HG03565 (cell line): ENCODE measurements around the gene SPRY2.

Source experiments
- ATAC-seq: cut with Tn5 transposase; IDR thresholded peaks from one replicate; pipeline ENCODE4 v1.9.1; 2021; ENCODE audit warnings: mild to moderate bottlenecking, moderate library complexity; ENCODE audit not compliant: unreplicated experiment

SPRY2 gene

DNA sequence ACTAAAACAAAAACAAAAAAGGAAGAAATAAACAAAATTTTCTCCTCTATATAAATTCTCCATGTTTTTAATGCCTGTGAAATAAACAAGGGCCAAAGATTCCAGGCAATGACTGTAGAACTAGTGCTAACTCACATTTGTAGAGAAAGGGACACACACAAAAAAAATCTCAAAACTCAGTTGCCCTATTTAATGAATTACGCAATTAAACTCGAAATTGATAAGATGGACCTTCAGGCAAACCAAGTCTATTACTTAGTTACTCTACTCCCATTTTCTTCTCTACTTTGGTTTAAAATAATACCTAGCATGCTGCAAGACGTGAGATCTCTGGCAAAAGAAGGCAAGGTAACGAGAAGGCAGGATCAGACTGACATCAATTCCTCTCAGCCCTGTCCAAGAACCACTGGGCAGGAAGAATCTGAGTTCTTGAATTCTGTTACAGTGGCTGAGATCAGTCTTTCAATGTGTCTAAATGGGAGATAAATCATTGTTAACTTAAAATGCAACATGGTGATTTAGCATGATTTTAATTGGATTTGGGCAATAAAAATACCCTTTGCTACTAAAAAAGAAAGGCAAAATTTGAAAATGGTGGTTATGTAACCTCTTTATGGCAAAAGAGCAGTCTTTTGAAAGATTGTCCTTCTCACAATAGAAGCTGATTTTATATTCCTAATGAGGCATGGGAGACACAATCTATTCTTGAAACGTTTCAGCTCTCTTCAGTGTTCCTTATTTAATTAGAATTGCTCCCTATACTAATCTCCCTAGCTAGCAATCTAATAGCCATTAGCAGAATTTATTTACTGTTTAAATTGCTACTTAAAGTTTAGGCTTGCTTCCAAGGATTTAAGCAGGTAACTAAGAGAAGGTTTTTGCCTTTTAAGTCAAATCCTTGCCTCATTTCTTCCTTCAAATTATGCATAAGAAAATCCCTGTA, 25.9 kb downstream of the SPRY2 start:
- ATAC-seq, result no peak

DNA sequence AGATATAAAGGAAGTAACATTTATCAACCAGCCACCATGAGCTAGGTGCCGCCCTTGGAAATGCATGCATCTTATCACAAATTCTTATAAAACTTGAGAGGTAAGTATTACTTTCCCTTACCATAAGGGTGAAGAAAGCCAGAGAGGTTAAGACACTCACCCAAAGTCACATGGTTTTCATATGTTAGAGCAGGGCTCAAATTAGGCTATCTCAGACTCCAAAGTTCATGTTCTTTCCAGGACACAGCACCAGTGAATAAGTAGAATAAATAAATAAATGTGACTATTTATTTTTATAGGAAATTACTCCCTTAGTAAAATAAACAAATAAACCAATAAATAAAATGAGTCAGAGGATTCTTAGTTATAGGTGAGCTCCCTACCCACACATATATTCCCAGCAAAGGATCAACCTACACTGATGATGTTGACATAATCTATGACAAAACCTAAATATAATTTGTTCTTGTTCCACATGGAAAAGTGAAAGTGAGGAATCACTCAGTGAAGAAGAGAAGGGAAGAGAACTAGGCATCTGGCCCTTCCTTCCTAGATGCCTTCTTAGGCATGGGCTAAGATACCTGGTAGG, 27.2 kb downstream of the SPRY2 start:
- ATAC-seq, result no peak

DNA sequence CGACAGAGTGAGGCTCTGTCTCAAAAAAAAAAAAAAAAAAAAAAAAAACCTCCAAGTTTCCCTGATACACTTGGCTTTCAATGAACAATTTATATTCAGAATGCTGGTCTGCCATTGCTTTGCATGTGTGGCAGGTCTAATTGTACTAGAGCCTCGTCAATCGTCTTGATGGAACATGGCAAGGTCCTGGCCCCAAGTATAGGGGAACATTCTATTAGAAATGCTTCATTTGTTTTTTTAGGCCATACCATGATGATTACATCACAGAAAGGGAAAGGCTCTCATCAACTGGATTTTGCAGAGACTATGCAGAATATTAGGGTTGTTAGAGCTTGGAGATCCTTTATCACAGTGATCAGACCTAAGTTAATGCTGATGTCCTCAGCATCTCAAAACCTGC, 28.0 kb downstream of the SPRY2 start:
- no peak for ATAC-seq

DNA sequence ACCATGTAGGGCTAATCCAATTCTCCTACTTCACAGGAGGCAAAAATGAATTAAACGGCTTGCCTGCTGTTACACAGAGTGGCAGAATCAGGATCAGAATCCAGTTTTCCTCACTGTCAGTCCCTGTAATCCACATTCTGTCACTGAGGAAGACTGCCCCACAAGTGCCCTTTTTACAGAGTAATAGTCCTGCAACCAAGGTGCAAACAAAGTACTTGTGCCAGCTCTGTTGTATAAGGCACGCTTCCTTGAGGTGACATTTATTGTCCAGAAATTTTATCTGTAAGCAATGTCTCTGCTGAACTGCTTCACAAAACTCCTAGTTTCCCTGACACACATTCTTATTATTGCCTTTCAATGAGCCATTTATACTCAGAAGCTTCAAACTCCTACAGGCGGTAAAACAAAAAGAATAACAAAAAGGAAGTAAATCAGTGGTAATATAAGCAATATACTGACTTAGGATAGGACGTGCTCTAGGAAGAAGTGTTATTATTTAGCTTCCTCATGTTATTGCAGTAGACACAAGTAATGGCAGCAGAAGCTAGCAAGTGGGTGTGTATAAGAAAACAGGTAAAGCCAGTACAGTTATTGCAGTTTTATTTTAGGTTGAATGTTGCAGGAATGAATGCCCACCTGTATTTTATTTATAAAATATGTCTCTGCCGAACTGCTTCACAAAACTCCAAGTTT, 28.8 kb downstream of the SPRY2 start:
- ATAC-seq, result no peak

DNA sequence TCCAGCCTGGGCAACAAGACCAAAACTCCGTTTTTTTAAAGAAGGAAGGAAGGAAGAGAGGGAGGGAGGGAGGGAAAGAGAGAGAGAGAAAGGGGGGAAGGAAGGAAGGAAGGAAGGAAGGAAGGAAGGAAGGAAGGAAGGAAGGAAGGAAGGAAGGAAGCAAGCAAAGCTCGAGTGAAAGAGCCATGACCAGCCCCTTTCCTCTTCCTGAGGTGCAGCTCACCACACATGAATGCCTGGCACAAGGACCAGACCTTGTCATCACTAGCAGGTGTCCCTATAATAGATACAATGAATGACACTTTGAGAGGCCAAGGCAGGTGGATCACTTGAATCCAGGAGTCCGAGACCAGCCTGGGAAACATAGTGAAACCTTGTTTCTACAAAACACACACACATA, 31.0 kb downstream of the SPRY2 start:
- no peak for ATAC-seq

DNA sequence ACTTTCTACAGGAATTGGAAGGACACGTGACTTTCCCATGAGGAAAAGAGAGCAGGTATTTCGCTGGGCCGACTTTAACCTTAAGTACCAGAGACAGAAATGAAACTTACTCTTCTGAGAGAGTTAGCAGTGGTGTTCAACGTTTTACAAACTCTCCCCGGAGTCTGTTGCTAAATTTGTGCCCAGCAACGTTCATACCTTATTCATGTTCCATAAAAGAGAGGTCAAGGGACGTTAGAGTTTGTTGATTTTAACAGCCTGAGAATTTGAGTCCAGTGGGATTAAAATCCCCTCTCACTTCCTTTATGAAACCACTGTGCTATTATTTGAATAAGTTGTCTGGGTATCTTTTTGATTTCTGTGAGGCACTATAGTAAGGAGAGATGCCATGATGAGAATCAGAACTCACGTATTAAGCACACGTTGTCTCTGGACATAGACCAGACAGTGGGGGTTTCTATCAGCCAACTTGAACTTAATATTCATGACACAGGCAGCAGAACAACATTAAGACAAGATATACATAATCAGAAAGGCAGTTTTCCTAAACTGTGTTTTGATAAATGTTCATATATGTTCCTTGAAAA, 33.4 kb downstream of the SPRY2 start:
- ATAC-seq, result no peak

DNA sequence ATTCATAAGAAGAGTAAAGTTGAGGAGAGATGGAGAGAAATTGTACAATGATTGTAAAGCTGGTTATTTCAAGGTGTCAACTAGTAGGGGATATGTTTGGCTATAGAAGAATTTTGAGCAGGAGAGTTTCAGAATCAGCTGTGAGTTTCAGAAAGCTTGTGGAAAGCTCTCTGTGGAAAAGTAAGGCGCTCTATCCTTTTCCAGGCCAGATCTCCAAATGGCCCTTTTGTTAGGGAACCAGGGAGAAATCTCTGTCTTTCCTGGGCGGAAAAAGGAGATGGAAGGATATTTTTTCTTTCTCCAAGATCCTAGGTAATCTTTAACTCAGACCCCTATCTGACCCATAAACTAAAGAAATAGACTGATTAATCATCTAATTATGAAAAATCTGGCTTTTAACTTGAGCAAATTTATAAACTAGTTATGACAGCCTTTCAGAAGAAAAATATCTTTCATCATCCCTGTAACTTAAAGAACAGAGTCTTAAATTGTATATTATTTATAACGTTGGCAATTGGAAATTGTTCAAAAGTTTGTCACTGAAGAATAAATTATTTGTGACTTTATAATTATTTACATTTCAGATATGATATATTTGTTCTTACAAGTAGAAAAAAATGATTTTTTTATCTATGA, 34.5 kb downstream of the SPRY2 start:
- no peak for ATAC-seq

DNA sequence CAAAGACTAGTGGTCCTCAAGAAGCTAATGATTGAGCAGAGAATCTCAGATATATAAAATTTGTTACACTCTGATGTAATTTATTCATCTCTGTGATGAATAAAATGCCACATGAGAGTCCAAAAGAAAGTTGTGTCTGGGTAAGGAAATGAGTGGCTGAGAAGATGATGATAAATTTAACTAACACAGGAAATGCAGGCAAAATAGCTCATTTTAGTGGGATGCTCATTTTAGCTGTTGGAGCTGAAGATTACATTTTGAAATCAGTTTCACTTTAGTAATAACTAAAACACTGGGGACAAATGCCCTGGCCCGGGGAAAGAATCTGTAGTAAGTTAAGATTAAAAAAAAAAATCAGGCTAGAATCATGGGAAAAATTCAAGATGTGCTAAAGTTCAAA, 35.2 kb downstream of the SPRY2 start:
- ATAC-seq, result no peak

DNA sequence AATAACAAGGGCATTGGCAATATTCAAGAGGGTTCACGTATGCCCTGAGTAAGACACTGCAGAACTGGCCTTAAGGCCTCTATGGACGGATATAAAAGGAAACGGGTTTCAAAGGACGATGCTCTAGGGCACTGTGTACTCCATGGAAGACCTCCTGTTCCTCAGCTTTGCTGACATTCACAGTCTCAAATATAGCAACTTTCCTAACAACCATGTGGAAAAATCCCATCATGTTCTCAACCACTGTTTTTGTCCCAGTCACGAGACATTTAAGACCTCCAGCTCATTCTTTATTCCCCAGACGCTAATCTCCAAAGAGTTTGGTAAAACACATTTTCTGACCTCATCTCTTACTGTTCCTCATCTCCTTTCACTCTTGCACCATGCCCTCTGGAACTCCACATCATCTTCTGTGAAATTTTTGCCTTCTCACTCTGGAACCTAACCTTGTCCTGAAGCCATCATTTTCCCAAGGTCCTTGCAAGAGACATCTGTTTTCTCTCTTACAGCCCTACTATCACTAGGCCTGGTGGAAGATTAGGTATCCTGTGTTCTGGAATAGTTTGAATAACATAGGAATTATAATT, 37.6 kb downstream of the SPRY2 start:
- no peak for ATAC-seq

DNA sequence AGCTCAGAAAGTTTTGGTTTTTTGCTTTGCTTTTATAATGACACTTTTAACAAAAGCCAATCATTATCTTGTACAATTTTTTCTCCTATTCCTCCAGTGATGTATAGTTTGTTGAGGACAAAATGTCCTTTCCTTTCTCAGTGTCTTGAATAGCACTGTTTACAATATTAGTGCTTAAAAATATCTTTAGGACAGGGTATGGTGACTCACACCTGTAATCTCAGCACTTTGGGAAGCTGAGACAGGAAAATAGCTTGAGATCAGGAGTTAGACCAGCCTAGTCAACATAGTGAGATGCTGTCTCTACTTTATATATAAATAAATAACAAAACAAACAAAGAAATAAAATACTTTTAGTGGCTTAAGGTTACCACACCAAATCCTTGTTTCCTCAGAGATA, 41.9 kb downstream of the SPRY2 start:
- ATAC-seq, result no peak

DNA sequence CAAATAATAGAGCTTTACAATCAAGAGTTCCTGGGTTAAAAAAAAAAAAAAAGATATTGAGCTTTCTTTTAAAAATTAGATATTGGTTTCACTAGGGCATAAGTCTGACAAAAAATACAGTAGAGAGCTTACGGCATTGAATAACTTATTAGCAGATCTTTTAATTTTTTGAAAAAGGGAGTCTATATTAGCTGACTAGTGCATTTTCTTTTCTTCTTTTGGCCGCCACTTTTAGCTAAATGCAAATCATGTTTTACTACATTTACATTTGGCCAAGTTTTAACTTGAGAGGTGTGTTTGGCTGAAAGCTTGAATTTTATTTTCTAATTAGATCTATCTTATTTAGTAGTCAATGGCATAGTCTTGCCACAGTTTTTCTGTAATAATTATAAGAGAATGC, 43.4 kb downstream of the SPRY2 start:
- no peak for ATAC-seq

DNA sequence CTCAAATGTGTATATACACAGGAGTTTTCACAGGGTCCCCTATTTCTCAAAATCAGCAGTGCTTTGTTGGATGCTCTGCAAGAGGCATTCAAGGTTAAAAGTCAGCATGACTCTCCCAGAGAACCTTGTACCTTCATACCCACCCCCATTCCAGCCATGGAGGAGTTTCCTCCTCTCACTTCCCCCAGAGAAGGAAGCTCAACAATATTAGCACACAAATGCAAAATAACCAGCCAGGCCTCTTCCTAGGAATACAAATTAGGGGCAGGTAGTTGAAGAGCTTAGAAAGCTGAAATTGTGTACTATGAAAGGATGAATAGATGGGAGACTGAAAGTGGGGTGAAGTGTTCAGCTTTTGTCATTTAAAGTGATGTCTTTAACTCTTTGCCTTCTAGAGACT, 43.8 kb downstream of the SPRY2 start:
- no peak for ATAC-seq

DNA sequence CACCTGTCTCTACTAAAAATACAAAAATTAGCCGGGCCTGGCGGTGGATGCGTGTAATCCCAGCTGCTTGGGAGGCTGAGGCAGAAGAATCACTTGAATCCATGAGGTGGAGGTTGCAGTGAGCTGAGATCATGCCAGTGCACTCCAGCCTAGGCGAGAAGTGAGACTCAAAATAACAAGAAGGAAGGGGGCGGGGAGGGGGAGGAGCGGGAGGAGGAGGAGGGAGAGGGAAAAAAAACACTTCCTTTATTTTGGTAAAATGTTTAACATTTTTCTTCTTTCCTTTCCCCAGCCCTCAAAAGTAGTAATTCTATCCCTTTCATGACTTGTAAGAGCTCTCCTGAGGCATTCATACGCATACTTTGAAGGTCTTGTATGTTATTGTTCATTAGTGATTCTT, 44.3 kb downstream of the SPRY2 start:
- ATAC-seq, result no peak

DNA sequence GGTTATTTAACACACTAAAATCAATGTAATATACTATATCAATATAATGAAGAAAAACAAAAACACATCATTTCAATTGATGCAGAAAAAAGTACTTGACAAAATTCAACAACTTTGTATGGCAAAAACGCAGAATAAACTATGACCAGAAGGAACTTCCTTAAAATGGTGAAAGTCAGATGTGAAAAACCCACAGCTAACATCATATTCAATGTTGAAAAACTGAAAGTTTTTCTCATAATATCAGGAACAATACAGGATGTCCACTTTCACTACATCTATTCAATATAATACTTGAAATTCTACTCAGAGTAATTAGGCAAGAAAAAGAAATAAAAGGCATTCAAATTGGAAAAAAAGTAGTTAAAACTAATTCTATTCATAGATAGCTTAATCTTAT, 50.3 kb downstream of the SPRY2 start:
- ATAC-seq, result no peak
